ENCODE measurements around the gene GORASP1. TPM values are rescaled to one million over a fixed set of nuclear protein-coding genes. Genes with fewer than 3 reads are reported as not detected.

The GORASP1 gene
- total RNA-seq, 4 donors from 2014 or later: 48.5 to 82.5 (median 76.8) TPM

DNA sequence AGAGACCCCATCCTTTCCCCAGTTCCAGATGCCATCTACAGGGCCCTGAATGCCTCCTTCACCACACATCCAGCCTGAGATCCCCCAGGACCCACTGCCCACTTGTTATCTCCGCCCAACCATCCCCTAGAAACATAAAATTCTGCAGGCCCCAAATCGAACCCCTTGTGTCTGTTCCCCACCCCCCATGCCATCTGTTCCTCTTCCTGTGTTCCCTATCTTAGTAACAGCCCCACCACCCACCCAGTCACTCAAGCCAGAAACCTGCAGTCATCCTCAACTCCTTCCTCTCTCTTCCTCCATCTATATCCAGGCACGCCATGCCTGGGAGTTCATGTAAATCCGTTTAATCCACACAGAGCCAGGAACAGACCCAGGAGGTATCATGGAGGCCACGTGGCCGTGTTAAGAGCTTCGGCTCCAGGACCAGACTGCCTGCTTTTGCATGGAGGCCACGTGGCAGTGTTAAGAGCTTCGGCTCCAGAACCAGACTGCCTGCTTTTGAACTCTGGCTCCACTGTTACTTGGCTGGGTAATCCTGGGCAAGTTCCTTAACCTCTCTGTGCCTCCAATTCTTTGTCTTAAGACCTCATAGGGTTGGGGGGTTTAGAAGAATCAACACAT lies 41.1 kb upstream of the GORASP1 start:
- Histone ChIP-seq H3K4me1 (peaks cover 11 to 82% (median 59%) of the 10 kb centered on the region in 3 donors), H3K27ac (peak overlapping the region in 3 of 4 donors; percentile 98 to 100 (median 100)), H3K27me3 (no peaks in the 10 kb centered on the region), H3K9me3 (no peaks in the 10 kb centered on the region), H3K36me3 (peaks cover 0 to 31% of the 10 kb centered on the region in 2 donors), H3K4me3 (peak overlapping the region in 1 of 2 donors; percentile 18)
- ATAC-seq: no peak
- WGBS, 2 donors (ENCODE audit: low coverage in 1 of 2): 30 to 41% methylated on average over 4 to 7 of the region's 9 CpGs
- TF ChIP-seq EP300 (IDR thresholded peaks at IDR 0.05): no peak

DNA sequence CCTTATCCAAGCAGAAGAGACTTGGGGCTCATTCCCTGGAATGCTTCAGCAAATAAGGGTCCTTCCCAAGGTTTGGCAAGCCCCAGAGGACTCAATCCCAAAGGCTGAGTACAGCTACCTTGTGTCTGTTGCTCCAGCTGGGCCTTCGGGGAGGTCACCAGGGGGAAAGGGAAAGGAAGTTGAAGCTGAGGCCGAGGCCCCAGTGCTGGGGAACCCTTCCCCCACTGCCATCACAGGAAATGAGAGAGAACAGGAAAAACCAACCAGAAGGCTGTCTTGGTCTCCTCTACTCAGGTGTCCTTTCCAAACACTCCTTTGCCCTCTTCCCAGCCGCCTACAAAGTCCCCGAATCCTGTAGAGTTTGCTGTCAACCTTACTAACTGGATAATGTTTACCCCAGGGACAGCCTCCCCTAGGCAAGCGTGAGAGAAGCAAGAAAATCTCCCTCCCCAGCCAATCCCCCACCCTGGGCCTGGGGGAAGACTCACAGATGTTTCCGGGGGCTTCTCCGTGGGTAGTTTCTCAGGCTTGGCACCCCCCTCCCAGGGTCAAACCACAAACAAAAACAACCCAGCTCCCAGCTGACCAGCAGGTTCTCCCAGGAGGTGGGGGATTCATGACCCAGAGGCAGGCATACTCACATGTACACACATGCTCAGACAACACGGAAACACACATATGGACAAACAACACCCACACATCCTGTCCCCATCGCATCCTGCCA lies 40.4 kb upstream of the GORASP1 start:
- Histone ChIP-seq H3K4me3 (peak overlapping the region in 1 of 2 donors; percentile 18), H3K4me1 (peaks cover 11 to 88% (median 59%) of the 10 kb centered on the region in 3 donors), H3K27me3 (no peaks in the 10 kb centered on the region), H3K9me3 (no peaks in the 10 kb centered on the region), H3K36me3 (peaks cover 0 to 38% of the 10 kb centered on the region in 2 donors), H3K27ac (peak overlapping the region; percentile 52 to 100 (median 99))
- WGBS, 2 donors (ENCODE audit: low coverage in 1 of 2): 37 to 55% methylated on average over 3 to 7 of the region's 9 CpGs
- ATAC-seq: no peak
- TF ChIP-seq EP300 (IDR thresholded peaks at IDR 0.05) (no peak), POLR2A (IDR thresholded peaks at IDR 0.05) (no peak), POLR2AphosphoS5 (IDR thresholded peaks at IDR 0.05) (no peak)
- TF ChIP-seq, protein P1, sequence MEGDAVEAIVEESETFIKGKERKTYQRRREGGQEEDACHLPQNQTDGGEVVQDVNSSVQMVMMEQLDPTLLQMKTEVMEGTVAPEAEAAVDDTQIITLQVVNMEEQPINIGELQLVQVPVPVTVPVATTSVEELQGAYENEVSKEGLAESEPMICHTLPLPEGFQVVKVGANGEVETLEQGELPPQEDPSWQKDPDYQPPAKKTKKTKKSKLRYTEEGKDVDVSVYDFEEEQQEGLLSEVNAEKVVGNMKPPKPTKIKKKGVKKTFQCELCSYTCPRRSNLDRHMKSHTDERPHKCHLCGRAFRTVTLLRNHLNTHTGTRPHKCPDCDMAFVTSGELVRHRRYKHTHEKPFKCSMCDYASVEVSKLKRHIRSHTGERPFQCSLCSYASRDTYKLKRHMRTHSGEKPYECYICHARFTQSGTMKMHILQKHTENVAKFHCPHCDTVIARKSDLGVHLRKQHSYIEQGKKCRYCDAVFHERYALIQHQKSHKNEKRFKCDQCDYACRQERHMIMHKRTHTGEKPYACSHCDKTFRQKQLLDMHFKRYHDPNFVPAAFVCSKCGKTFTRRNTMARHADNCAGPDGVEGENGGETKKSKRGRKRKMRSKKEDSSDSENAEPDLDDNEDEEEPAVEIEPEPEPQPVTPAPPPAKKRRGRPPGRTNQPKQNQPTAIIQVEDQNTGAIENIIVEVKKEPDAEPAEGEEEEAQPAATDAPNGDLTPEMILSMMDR (IDR thresholded peaks at IDR 0.05): no peak

DNA sequence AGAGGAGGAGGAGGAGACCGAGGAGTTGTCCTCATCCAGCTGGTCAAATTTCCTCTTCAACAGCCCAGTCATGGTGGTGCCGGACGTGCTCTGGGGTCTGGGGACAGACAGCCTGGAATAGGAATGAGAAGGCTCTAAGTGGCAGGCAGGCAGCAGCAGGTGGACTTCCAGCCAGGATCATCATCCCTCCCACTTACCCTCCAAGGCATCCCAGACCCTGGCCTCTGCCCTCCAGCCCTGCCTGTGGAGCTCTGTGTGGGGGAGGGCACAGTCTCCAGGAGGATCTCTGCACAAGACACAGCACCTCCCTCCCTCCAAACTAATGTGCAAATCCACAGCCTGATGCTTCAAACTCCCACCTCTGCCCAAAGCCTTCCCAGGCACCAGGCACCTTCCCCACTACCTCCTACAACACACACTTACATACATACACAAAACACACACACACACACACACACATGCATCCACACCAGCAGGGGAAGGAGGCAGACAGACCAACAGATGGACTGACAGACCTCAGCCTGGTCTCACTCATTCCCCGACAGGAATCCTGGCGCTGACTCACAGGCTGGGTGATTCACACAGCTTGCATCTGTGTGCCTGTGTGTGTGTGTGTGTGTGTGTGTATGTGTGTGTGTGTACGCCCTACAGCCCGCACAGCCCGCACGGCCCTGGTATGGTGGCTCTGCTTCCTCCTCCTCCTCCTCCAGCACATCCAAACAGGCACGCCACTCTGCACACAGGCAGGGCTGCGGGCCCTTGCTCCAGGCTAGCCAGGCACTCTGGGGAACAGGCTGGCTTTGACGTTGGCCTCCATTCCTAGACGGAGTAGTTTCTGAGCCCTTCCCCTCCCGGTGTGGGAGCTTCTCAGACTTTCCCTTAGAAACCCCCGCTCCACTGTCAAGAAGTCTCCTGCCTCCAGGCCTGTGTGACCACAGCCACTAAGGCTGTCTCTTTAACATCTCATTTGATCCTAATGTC lies 39.5 kb upstream of the GORASP1 start:
- WGBS, 2 donors (ENCODE audit: low coverage in 1 of 2): 0 to 10% methylated on average over 5 to 11 of the region's 15 CpGs
- Histone ChIP-seq H3K4me3 (peak overlapping the region in 1 of 2 donors; percentile 18), H3K9me3 (no peaks in the 10 kb centered on the region), H3K27me3 (no peaks in the 10 kb centered on the region), H3K36me3 (peaks cover 0 to 48% of the 10 kb centered on the region in 2 donors), H3K27ac (peak overlapping the region; percentile 52 to 100 (median 99)), H3K4me1 (peaks cover 11 to 95% (median 66%) of the 10 kb centered on the region in 3 donors)
- peak; percentile 68 for ATAC-seq
- TF ChIP-seq POLR2AphosphoS5 (IDR thresholded peaks at IDR 0.05): peak; percentile 76
- TF ChIP-seq POLR2A (IDR thresholded peaks at IDR 0.05): no peak

DNA sequence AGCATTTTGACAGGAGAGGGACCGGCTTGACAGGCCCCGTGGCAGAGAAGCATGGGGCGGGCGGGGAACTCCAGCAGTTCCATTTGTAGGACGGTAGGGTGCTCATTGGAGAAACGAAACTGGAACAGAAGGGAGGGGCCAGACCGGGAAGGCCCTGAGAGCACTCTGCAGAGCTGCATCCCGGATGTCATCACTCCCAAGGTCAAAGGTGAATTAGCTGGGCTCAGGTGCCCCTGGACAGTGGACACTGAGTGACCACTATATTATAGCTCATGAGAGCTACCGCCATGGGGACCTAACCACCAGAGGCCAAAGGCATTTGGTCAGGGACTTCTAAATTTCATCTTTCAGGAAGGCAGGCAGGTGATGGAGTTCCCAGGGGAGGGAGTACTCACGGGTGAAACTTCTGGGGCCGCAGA lies 38.7 kb upstream of the GORASP1 start:
- Histone ChIP-seq H3K4me3 (no peak overlapping the region), H3K4me1 (peaks cover 17 to 95% (median 66%) of the 10 kb centered on the region in 3 donors), H3K9me3 (no peaks in the 10 kb centered on the region), H3K27me3 (no peaks in the 10 kb centered on the region), H3K36me3 (peaks cover 0 to 56% of the 10 kb centered on the region in 2 donors), H3K27ac (peak overlapping the region in 3 of 4 donors; percentile 98 to 100 (median 100))
- WGBS, 2 donors (ENCODE audit: low coverage in 1 of 2): 36% methylated on average over 9 of the region's 11 CpGs; no CpG with 5 or more reads in 1 of the 2 donors
- peak; percentile 11 for ATAC-seq
- no peak for TF ChIP-seq POLR2AphosphoS5 (IDR thresholded peaks at IDR 0.05)
- TF ChIP-seq, protein P1 (IDR thresholded peaks at IDR 0.05): peak in 3 of 4 experiments; percentile 23 to 43 (median 36)

DNA sequence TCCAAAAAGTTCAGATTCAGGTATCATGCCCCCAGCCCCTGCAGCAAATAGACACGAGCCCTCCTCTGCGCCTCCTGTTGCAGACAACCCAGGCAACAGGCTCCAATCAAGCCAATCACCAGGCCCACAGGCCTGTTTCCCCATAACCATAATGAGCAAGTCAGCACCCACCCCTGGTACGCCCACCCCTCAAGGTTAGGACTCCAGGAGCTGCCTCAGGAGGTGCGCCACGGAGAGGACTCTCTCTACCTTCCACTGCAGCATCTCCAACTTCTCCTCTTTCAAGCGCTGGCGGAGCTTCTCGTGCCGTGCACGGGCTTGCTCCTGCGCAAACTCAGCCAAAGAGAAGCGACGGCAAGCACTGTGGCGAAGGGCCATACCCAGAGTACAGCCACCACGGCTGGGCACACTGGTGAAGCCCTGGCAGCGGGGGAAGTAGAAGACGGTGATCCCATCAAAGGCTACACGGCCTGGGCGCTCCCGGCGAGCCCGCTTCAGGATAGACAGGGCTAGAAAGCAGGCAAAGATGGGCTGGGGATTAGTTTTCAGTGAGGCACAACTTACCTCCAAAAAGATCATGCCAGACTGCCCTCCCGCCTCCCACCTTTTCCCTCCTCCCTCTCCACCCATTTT lies 37.4 kb upstream of the GORASP1 start:
- no peak for TF ChIP-seq EP300 (IDR thresholded peaks at IDR 0.05)
- TF ChIP-seq POLR2A (IDR thresholded peaks at IDR 0.05): no peak
- no peak for TF ChIP-seq POLR2AphosphoS5 (IDR thresholded peaks at IDR 0.05)
- TF ChIP-seq, protein P1 (IDR thresholded peaks at IDR 0.05): no peak
- peaks cover 17 to 95% (median 67%) of the 10 kb centered on the region in 3 donors for H3K4me1 ChIP-seq
- ATAC-seq: no peak

More for the DNA sequence above, 37.4 kb upstream of the GORASP1 start:
- Histone ChIP-seq H3K9me3 (no peaks in the 10 kb centered on the region), H3K27me3 (no peaks in the 10 kb centered on the region), H3K36me3 (peaks cover 0 to 67% of the 10 kb centered on the region in 2 donors), H3K4me3 (no peak overlapping the region), H3K27ac (no peak overlapping the region)
- WGBS, 2 donors (ENCODE audit: low coverage in 1 of 2): 82 to 93% methylated on average over 2 to 6 of the region's 23 CpGs
